HG02571 (cell line): Measurements from ENCODE around the gene ITGB5.

Source experiments
- ATAC-seq: cut with Tn5 transposase; IDR thresholded peaks from one replicate; pipeline ENCODE4 v1.9.1; 2021; ENCODE audit warnings: mild to moderate bottlenecking, moderate library complexity; ENCODE audit not compliant: unreplicated experiment

The ITGB5 gene

GRCh38 chr3:124815781-124816180 lies 71.4 kb downstream of the ITGB5 start:
- ATAC-seq: no peak

DNA sequence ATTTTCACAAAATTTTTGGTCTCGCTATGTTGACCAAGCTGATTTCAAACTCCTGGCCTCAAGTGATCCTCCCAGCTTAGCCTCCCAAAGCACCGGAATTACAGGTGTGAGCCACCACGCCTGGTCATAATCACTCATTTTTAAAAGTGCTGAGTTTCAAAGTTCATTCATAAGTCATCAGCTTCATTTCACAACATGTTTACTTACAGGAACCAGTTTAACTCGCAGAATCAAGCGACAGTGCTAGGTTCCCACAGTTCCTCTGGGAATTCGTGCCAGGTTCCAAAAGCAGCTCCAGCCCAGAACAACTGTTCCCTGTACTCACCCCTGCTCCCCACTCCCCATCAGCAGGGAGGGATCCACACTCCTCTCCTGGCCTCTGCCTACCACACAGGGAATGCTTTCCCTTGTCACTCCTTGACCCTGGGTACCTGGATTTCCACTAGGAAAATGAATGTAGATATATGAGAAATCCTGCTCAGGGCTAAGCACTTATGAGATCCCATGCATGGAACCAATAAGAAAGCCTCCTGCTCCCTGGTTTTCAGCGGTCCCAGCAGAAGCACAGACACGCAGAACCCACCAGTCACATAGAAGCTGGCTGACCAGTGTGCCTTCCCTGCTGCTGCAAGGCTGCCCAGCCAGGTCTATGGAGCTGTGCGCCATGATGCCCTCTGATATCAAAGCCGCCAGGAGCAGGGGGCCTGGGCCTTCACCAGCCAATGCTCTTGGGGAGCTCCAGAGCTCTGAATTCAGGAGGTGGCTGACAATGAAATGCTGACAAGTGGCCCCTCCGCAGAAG lies 72.3 kb downstream of the ITGB5 start:
- no peak for ATAC-seq

DNA sequence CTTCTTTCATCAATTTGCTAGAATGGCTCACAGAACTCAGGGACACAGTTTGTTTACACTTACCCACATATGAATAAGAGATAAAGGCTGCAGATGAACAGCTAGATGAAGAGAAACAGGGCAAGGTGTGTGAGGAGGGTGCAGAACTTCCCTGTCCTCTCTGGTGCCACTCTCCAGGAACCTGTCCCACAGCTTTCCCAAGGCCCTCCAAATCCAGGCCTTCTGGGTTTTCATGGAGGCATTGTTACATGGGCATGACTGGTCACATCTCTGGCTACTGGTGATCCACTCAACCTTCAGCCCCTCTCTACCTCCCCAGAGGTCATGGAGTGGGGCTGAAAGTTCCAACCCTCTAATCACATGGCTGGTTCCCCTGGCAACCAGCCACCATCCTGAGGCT lies 73.6 kb downstream of the ITGB5 start:
- ATAC-seq: no peak

DNA sequence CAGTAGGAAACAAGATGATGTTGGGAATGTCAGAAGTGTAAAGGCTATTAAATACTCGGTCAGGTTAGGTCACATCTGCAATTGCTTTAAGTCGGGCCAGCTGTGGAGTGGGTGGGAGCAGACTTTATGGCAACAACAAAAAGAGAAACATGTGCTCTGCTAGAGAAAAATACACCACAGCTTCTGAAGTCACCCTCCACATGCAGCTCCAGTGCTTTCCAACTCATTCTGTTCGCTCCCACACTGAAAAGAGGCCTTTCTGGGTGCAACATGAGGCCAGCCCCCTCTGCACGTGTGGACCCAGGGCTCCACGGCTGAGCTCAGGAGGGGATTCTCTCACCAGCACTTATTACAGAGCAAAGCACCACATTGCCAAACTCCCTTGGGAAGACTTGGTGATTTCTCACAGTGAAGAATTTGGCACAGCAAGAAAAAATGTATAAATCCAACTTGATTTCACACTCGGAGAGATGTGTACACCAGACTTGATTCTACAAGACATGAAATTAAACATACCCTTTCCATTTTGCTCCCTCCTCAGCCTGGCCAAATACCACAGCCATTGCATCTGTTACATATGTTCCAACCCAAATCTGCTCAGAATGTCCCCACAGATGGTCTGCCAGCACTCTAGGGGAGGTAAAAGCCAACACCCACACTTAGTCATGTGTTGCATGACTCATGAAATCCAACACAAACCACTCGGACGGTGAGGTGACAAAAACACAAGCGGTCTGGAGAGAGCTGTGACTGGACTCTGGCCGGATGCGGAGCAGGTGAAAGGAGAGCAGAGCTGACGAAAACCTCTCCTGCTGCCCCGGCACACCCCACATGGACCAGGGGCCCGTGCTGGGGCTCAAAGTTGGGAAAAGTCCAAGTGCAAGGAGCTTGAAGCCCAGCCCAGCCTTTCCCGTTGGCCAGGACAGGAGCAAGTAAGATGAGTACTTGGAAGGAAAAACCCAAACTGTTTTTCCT lies 74.6 kb downstream of the ITGB5 start:
- ATAC-seq: peak; percentile 58

DNA sequence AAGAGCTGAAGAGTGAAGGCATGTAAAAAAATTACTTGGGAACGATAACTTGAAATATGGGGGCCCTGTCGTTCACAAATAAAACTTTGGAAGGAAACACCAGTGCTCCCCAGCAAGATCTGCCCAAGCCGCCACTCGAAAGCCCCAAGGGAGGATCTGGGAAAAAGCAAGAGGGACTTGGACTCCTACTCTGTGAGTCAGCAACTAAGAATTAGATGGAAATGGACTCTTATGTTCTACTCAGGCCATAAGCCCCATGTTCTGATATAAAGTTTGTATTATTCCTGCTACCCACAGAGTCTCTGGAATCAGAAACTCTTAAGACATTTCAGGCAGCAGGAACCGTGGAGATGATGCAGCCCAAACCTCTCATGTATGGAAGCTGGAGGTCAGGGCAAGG lies 75.7 kb downstream of the ITGB5 start:
- no peak for ATAC-seq

DNA sequence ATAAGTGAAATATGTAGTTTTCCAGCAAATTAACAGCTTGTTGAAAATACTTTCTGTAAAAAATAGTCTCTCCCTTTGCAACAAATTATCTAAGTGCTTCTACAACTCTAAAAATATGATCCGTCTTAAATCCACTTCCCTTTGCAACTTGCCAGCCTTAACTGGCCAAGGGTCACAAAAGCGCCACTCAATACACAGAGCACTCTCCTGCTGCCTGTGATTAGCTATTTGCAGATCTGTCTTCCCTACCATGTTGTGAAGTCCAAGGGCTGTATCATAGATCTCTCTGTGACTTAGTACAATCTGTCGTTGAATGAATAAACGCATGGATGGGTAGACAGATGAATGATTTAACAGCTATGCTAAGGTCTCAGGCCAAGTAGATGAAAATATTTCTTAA lies 76.2 kb downstream of the ITGB5 start:
- no peak for ATAC-seq

DNA sequence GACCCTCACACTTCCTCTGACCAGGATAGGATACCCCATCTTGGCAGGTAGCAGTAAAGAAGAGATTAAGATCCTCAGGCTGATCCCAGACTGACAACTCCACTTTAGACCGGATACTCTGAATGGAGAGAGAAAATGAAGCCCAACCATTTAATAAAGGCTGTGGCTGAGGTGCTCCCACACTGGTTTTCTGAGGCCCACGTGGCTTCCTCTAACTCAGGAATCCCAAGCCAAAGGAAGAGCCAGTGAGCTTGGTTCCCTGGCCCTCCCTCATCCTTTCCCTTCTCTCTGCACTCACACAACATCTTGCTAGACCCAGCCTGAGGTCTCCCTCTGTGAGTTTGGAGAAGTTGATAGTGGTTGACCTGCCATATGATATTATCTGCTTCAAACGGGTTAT lies 78.1 kb downstream of the ITGB5 start:
- ATAC-seq: no peak

DNA sequence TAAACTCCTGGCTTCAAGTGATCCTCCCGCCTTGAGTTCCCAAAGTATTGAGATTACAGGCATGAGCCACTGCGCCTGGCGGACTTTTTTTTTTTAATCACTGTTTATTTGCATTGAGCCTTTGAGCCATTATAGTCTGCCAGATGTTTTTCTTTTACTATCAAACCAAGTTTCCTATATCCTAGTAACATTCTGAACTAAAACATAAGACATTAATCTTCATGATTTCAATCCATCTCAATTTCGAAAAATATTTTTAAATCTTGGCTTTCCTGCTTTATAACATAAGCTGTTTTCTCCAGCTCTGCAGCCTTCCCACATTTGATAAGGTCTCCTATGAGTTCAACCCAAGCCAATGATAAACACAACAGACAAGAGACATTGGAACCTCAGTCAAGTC lies 81.5 kb downstream of the ITGB5 start:
- no peak for ATAC-seq

DNA sequence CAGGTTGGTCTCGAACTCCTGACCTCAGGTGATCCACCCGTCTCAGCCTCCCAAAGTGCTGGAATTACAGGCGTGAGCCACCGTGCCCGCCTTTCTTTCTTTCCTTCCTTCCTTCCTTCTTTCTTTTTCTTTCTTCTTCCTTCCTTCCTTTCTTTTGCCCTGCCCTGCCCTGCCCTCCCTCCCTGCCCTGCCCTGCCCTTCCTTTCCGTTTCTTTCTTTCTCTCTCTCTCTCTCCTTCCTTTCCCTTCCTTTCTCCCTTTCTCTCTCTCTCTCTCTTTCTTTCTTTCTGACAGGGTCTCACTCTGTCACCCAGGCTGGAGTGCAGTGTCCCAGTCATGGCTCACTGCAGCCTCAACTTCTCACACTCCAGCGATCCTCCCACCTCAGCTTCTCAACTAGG lies 82.3 kb downstream of the ITGB5 start:
- no peak for ATAC-seq

DNA sequence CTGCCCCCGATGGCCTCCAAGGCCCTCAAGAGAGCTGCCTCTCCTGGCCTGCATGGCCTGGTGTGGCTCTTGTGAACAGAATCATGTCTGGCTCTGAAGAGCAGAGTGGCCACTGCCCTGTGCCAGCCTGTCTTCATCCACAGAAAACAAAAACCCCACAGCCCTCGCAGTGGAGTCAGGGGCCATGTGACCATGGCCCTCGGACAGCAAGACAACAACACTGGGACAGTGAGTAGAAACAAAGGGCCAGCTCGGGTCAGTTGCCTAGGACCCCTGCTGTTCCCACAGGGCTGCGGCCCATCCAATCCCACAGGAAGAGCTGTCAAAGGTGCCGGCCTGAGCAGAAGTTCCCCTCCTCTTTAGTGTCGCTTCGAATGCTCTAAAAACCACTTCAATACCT lies 84.5 kb downstream of the ITGB5 start:
- ATAC-seq: no peak

DNA sequence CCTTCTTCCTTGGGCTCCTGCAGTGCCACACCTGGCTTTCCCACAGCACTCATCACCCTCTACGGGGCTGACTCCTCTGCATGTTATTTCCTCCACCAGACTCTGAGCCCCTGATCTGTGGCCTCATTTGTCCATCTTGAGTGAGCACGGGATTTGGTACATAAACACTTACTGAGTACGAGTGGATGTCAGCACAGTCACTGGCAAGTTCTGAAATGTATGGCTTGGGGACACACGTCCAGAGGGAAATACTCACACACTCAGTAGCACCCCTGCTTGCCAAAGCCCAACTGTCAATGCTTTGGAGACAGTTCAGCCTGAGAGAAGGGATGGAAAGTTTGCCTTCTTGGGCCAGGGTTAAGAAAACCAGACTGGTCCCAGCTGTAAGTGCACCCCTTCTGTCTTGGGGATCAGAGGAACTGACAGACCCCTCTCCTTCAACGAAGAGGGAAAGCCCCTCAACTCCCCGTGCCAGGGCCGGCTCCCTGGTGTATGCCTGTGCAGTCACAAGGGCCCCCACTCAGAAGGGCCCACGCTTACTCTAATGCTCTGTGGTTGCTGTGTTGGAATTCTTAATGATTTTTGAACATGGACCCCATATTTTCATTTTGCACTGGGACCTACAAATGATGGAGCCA lies 85.0 kb downstream of the ITGB5 start:
- ATAC-seq: no peak

- ATAC-seq: no peak
Observed at GRCh38 chr3:124800511-124801258, 86.5 kb downstream of the ITGB5 start.

- no peak for ATAC-seq
Observed at GRCh38 chr3:124800076-124800475, 87.1 kb downstream of the ITGB5 start.

GRCh38 chr3:124799676-124800075 lies 87.5 kb downstream of the ITGB5 start:
- no peak for ATAC-seq

DNA sequence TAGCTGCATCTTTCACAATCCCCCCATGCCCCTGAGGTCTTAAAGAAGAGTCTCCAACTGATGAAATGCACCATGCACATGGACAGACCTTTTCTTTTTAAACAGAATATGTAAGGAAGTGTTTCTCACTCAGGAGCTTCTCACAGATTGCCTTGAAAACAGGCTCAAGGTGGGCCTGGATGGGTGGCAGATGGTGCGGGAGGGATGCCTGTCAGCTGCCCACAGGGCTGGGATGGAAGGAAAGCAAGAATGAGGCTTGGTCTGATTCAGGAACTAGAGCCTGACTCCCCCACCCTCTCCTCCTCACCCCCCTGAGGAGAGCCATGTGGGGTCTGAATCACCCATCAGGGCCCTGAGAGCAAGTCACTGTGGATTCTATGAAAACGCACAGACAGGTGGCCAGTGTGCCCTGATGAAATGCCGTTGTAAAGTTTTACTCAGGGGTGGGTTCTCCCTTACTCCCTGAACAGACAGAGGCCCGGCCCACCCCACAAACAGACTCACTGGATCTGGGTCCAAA lies 89.7 kb downstream of the ITGB5 start:
- no peak for ATAC-seq

DNA sequence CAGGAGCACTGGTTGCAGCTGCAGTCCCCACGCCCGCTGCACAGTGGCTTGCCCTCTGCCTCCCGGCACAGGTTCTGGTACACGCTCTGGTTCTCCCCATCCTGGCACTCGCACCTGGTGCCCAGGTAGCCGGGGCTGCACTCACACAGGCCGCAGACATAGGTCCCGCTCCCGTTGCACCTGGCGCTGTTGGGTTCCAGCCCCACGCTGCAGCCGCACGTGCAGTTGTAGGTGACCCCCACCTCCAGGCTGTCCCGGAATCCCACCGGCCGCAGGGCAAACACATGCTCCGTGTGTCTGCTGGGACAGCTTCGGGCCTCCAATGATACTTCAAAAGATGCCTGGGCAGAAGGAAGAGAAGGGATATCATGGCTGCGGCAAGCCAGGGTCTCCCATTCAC lies 90.7 kb downstream of the ITGB5 start:
- ATAC-seq: no peak

- no peak for ATAC-seq
Observed at GRCh38 chr3:124793054-124793739, 94.0 kb downstream of the ITGB5 start.

GRCh38 chr3:124792341-124793040 lies 94.7 kb downstream of the ITGB5 start:
- no peak for ATAC-seq

GRCh38 chr3:124791639-124792151 lies 95.5 kb downstream of the ITGB5 start:
- no peak for ATAC-seq
